HG03097 (cell line): ENCODE measurements around the gene NUBP1.
A peak's percentile ranks its signal among the peaks of the same experiment; 100 is the strongest.

Source experiments
- ATAC-seq: cut with Tn5 transposase; IDR thresholded peaks from one replicate; pipeline ENCODE4 v1.9.1; 2021; ENCODE audit not compliant: unreplicated experiment, low FRiP score

Gene NUBP1

DNA sequence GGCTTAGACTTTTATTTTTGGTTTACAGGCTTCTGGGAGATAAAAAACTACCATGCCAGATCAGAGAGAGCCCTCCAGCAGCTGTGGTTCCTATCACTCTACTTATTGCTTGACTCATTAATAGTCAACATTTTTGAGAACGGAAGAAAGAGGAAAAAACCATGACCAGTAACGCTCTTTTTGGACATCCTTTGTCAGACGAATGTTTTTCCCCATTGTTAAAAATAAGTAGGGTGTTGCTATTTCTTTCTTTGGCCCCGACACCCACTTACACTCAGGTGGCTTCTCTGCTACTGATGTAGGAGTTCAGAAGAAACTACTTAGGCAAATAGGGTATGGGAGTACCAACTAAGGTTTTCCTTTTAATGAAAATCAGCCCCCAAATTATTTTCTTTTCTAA, 47.4 kb downstream of the NUBP1 start:
- ATAC-seq = no peak

DNA sequence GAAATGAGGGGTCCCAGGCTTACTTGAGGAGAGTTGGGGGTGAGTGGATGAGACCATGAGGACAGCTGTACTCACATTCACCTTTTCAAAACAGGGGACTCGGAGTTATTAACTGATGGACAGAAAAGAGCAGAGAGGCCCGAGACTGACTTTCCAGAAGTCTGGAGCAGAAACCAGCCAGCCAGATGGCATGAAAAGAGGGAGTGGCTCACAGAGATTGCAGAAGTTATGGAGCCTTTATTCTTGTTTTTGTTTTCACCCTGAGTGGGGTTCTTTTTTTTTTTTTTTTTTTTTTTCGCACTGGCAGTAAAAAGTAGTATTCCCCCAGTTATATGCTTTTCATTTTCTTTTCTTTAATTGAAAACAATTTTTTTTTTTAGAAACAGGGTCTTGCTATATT, 56.1 kb downstream of the NUBP1 start:
- no peak for ATAC-seq

DNA sequence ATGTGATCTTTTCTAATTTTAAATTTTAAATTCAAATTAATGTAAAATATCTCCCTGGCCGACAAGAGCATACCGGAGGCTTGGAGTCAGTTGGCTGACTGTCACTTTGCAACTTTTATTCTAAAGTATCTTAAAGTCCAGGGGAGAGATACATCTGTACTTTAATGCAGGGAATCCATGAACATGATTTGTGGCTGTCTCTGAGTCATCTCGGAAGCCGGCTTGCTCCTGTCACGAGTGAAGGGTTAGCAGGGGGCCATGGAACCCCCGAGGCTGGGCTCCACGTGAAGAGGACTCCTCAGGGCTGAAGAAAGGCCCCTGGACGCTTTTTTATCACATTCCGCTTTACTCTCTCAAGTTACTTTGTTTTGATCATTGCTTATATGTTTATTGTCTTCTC, 61.7 kb downstream of the NUBP1 start:
- ATAC-seq = no peak

DNA sequence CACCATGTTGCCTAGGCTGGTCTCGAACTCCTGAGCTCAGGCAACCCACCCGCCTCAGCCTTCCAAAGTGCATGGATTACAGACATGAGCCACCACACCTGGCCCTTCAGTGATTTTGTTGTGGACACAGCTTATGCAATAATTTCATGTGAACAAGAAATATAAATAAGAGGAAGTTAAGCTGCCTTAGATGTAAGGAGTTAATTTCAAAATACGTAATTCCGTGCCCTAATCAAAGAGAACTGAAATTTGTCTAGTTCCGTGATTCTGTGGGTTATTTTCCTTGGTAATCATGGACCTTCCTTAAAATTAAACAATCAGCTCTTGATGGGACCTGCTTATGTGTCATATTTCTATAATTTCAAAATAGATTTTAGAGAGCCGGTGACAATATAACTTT, 63.1 kb downstream of the NUBP1 start:
- no peak for ATAC-seq

DNA sequence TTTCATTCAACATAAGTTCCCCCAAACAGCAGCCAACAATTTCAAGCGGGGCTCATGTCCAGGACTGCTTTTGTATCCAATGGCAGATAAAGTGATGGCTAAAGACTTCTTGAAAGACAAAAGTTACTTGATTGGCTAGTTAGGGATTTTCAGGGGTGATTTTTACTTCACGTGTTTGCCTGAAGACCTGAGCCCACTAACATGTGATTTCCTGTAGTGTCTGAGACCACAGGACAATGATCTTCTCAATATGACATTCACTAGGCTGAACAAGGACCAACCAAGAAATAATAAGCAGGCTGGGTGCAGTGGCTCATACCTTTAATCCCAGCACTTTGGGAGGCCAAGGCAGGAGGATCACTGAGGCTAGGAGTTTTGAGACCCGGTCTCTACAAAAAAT, 64.6 kb downstream of the NUBP1 start:
- ATAC-seq = no peak

DNA sequence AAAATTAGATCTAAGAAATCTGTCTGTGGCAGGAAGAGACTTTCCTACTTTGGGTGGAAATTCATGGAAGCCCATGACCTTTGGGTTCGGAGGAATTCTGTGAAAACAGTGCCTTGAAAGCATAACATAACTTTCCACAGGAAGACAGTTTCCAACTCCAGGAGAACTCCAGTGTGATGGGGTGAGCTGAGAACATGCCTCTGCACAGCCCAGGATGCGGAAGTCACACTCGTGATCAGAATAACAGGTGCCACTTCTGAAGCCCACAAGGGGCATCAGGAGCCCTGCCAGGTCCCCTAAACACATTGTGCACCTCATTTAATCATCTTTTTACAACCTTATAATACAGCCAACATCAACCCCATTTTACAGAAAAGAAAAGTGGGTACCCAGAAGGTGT, 65.2 kb downstream of the NUBP1 start:
- ATAC-seq = no peak

DNA sequence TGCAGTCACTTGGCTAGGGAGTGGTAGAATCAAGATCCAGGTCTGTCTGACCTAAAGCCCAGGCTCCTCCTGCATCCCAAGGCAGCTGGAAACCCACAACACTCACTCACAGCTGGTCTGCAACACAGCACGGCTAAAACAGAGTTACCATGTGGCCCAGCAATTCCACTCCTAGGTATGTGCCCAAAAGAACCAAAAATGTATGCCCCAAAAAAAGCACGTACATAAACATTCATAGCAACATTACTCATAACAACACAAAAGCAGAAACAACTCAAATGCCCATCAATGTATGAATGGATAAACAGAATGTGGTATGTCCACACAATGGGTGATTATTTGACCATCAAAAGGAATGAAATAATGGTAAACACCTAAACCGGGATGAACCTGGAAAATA, 66.1 kb downstream of the NUBP1 start:
- ATAC-seq = no peak

DNA sequence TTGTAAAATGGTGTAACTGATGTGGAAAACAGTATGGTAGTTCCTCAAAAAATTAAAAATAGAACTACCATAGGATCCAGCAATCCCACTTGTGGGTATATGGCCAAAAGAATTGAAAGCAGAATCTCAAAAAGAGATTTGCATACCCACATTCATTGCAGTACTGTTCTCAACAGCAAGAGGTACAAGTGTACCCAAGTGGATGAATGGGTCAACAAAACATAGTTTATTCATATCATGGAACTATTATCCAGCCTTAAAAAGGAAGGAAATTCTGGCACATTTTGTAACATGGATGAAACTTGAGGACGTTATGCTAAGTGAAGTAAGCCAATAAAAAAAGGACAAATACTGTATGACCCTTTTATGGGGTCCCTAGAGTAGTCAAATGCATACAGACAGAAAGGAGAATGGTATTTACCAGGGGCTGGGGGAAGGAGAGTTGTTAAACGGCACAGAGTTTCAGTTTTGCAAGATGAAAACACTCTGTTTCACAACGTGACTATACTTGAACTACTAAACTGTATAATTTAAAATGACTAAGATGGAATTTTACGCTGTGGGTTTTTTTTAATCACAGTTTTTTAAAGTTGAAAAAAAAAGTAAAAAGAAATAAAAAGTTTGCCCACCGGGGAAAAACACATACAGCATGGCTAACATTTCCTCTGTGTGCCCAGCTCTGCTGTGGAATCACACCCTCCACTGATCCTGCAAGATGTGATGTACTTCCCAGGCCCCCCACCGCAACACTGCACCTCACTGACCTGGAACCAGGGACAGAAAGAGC, 68.9 kb downstream of the NUBP1 start:
- peak; percentile 60 for ATAC-seq

DNA sequence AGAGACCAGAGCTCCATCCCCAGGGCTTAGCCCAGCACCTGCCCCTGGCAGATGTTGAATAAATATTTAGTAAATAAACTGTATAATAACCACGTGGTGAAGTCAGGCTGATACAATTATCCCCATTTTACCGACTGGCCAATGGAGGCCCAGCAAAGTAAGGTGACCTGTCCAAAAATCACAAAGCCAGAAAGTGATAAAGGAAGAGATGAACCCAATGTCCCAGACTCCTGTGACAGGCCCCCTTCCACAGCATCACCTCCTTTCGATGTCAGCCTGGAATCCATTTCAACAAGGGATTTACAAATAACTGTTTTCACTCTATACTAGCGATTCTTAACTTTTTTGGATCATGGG, 69.4 kb downstream of the NUBP1 start:
- ATAC-seq = no peak

DNA sequence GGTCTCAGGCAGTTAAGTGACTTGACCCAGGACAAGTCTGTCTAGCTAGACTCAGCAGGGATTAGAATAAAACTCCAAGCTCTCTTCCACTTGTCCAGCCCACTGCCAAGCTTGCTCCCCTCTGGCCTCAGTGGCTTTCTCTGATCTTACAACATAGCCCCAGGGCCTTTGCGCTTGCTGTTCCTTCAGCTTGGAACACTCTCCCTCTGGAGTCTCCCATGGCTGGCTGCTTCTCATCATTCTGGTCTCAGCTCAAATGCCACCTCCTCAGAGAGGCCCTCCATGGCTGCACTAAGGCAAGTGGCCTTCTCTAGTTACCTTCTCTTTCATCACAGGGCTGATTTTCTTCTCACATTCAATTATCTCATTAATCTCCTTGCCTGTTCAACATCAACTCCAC, 73.9 kb downstream of the NUBP1 start:
- ATAC-seq = no peak

DNA sequence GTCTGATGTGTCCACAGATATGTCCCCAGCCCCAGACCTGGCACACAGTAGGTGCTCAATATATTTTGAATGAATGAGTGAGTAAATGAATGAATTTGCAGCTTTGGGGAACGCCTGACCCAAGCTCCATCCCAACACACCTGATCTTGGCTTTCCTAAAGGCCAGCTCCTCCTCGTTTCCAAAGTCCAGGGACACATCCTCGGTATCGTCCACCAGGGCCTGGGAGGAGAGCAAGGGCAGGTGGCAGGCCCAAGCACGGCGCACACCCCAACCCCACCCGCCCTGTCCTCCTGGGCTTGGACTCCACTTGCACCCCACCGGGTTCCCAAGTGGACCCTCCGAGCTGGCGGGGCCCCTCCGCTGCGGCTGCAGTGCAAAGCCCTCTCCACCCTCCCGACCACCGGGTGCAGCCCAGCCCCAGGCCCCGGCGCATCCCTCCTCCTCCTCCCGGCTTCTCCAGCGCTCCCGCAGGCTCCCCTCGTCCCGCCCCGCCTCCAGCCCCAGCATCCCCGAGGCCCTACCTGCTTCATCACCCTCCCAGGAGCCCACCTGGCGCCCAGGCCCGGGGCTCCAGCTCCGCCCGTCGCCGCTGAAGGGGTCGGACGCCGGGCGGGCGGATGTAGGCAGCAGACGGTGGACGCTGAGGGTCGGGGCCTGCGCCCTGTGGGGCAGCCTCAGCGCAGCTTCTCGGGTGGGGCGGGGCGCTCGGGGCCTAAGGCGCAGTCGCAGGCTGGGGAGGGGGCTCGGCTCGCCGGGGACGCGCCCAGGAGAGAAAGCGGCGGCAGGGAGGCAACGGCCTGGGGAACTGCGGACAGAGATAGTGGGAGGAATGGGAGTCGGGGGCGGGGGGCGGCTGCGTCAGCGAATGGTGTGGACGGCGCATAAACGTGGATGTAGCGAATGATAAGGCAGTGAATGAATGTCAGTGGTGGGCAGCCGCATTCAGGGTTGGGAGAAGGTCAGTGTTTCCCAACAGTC, 74.6 kb downstream of the NUBP1 start, which contains the start of gene TVP23A:
TVP23A (minus strand) TSS at position 832 of the 979 bp plus-strand sequence; CDS start at position 531, 301 bp downstream.
- no peak for ATAC-seq
